CD4-positive, alpha-beta memory T cell (primary cell): ENCODE measurements around the gene PLGLB2. TPM values are rescaled to one million over a fixed set of nuclear protein-coding genes. Genes with fewer than 3 reads are reported as not detected.
"Not testable (repeated sequence)": the region's sequence is repeated elsewhere in the genome, so short reads cannot be mapped to it uniquely, and the experiment has no call there.

Source experiments
- CTCF ChIA-PET: fragments of 350-600 bp; sonication (Branson Sonifier 250); formaldehyde crosslinking; loops from one replicate; lab custom pipeline; 2021; ENCODE audit warnings: inconsistent platforms; ENCODE audit not compliant: partially characterized antibody; lab: Charles Lee
- POLR2A ChIA-PET: fragments of 350-600 bp; sonication (Branson Sonifier 250); formaldehyde crosslinking; loops from one replicate; lab custom pipeline; 2021; ENCODE audit not compliant: partially characterized antibody; lab: Charles Lee
- DNase-seq, 5 donors: peaks; one replicate each; pipeline versions ENCODE4 v3.0.0 to v3.0.0-alpha.2; 2020 to 2022; ENCODE audit warnings: mixed read lengths in 1 of 5
- H3K27ac ChIP-seq: one replicate; pipeline ENCODE4 v1.7.0; 2013; ENCODE audit warnings: low read depth, low read length
- H3K27me3 ChIP-seq: 2 replicates; pipeline ENCODE4 v1.7.0; 2013; ENCODE audit warnings: mild to moderate bottlenecking, low read length, moderate library complexity; ENCODE audit not compliant: insufficient read depth
- H3K36me3 ChIP-seq: 2 replicates; pipeline ENCODE4 v1.7.0; 2013; ENCODE audit warnings: mild to moderate bottlenecking, low read length, moderate library complexity; ENCODE audit not compliant: insufficient read depth
- H3K4me1 ChIP-seq: 2 replicates; pipeline ENCODE4 v1.7.0; 2013; ENCODE audit warnings: mild to moderate bottlenecking, low read length, moderate library complexity; ENCODE audit not compliant: insufficient read depth
- H3K4me3 ChIP-seq, 2 donors: one replicate each; pipeline ENCODE4 v1.7.0; 2013; ENCODE audit warnings: low read length in 2 of 2, mild to moderate bottlenecking in 1 of 2
- H3K9me3 ChIP-seq, 2 donors: one replicate each; pipeline ENCODE4 v1.7.0; 2013; ENCODE audit warnings: low read length in 2 of 2, control low read depth in 1 of 2; ENCODE audit not compliant: control insufficient read depth in 1 of 2
- H3K27ac Mint-ChIP-seq, 7 donors: one replicate each; pipeline ENCODE4 v1.8.0; 2020 to 2021; ENCODE audit warnings: mixed read lengths in 7 of 7, mild to moderate bottlenecking in 6 of 7, inconsistent platforms in 3 of 7, moderate library complexity in 3 of 7
- H3K27me3 Mint-ChIP-seq, 2 donors: one replicate each; pipeline ENCODE4 v1.8.0; 2020 to 2021; ENCODE audit warnings: mixed read lengths in 2 of 2
- H3K36me3 Mint-ChIP-seq, 2 donors: one replicate each; pipeline ENCODE4 v1.8.0; 2020 to 2021; ENCODE audit warnings: mixed read lengths in 2 of 2, inconsistent platforms in 1 of 2, mild to moderate bottlenecking in 1 of 2
- H3K4me1 Mint-ChIP-seq, 4 donors: one replicate each; pipeline ENCODE4 v1.8.0; 2020 to 2021; ENCODE audit warnings: mixed read lengths in 4 of 4, mild to moderate bottlenecking in 1 of 4
- H3K4me3 Mint-ChIP-seq, 8 donors: one replicate each; pipeline ENCODE4 v1.8.0; 2020 to 2021; ENCODE audit warnings: mixed read lengths in 8 of 8, mild to moderate bottlenecking in 7 of 8, moderate library complexity in 6 of 8, inconsistent platforms in 3 of 8
- H3K9me3 Mint-ChIP-seq, 8 donors: one replicate each; pipeline ENCODE4 v1.8.0; 2020 to 2021; ENCODE audit warnings: mixed read lengths in 8 of 8, mild to moderate bottlenecking in 5 of 8, inconsistent platforms in 3 of 8, moderate library complexity in 1 of 8
- intact Hi-C: fragments of 100-400 bp; cut with micrococcal nuclease; formaldehyde crosslinking; loops from one replicate; pipeline ENCODE4 v1.15.1; 2023
- polyA plus RNA-seq, 2 donors: library from polyadenylated mRNA; unstranded; fragments of 300-500 nt; fragmentation: Illumina TruSeq; gene quantifications; one replicate each; pipeline ENCODE4 v1.2.3, GENCODE V29; 2021
- total RNA-seq, 2 experiments: library from RNA; stranded (reverse); gene quantifications; one replicate each; pipeline ENCODE4 v1.2.3, GENCODE V29; 2021

PLGLB2 gene
- total RNA-seq (1 to 10 TPM; 3.3 to 6.9 TPM), polyA plus RNA-seq (under 1 TPM; 0.14 to 0.52 TPM)

DNA sequence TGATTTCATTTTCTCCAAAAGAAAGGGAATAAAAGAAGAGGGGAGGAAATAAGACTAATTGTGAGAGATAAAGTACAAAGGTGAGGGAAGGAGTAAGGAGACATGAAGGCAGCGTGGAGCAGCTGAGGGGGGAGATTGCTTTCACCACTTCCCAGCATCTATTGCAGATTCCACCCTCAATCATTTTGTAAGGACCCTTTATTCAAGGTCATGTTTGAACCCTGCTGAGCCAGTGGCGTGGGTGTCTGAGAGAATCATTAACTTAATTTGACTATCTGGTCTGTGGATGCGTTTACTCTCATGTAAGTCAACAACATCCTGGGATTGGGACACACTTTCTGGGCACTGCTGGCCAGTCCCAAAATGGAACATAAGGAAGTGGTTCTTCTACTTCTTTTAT lies at the start of gene PLGLB2:
Gene PLGLB2 (plus strand): TSS at position 297 of the 400 bp plus-strand sequence. CDS start 67 bp downstream, at position 364.
- H3K4me1 Mint-ChIP-seq, H3K27me3 ChIP-seq, H3K27me3 Mint-ChIP-seq, H3K27ac ChIP-seq, H3K9me3 ChIP-seq, CTCF ChIA-PET, H3K36me3 Mint-ChIP-seq, intact Hi-C loops, H3K4me1 ChIP-seq, H3K27ac Mint-ChIP-seq, POLR2A ChIA-PET, H3K36me3 ChIP-seq, H3K4me3 Mint-ChIP-seq, H3K9me3 Mint-ChIP-seq, H3K4me3 ChIP-seq, DNase-seq: not testable (repeated sequence)

DNA sequence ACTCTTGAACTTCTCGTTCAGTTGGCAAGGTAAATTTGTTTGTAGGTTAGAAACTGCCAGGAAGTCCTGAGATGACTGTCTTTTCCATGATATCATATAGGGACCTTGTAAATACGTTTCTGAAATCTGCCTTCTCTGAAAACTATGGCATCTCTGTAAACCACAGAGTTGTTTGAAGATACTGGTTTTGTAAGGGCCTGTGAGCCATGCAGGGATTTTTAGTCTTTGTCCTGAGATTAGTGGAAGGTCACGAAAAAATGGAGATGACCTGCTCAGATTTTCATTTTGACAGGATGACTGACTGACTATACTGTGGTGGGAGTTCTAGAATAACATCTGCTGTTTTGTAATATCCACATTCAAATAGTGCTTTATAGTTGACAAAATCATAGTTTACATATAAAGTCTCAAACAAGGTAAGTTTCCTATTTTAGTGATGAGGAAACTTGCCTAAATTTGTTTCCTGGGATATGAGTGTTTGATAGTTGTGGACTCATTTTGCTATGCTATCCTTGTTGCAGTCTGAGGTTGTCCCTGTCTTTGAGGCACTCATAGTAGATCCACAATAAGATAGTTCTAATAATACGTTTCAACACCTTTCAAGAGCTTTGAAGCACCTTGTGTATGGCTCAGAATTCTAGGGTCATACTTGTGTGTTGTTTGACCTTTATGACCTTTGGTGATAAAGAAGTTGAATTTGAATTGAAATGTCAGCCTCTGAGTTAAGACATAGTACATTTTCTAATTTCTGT lies 43.1 kb upstream of the PLGLB2 start:
- H3K36me3 ChIP-seq, H3K9me3 ChIP-seq, POLR2A ChIA-PET, H3K4me1 Mint-ChIP-seq, H3K27me3 Mint-ChIP-seq, H3K27ac ChIP-seq, DNase-seq, H3K4me1 ChIP-seq, intact Hi-C loops, H3K36me3 Mint-ChIP-seq, CTCF ChIA-PET, H3K27me3 ChIP-seq, H3K4me3 ChIP-seq, H3K9me3 Mint-ChIP-seq: not testable (repeated sequence)
- peak overlapping the region in 6 of 7 donors; percentile 62 to 85 (median 71) for H3K27ac Mint-ChIP-seq
- peak overlapping the region in 6 of 8 donors; percentile 4 to 82 (median 48) for H3K4me3 Mint-ChIP-seq

DNA sequence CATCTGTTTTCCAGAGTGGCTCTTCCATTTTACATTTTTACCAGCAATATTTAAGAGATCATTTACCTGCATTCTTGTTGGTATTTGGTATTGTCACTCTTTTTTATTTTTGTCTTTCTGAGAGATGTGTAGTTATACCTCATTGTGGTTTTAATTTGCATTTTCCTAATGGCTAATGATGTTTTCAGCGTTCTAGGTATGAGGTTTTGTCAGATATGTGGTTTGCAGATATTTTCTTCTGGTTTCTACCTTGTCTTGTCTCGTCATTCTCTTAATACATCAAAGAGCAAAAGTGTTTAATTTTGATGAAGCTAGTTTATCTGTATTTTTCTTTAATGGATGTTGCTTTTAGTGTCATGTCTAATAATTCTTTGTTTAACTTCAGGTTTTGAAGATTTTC lies 39.5 kb upstream of the PLGLB2 start:
- peak in 3 of 5 donors; percentile 4 to 14 (median 7) for DNase-seq
- H3K9me3 Mint-ChIP-seq, H3K27ac ChIP-seq, H3K36me3 Mint-ChIP-seq, H3K27me3 Mint-ChIP-seq, H3K4me3 Mint-ChIP-seq, H3K4me1 ChIP-seq, H3K27ac Mint-ChIP-seq, intact Hi-C loops, H3K36me3 ChIP-seq, H3K27me3 ChIP-seq, CTCF ChIA-PET, H3K4me3 ChIP-seq, POLR2A ChIA-PET, H3K4me1 Mint-ChIP-seq, H3K9me3 ChIP-seq: not testable (repeated sequence)

DNA sequence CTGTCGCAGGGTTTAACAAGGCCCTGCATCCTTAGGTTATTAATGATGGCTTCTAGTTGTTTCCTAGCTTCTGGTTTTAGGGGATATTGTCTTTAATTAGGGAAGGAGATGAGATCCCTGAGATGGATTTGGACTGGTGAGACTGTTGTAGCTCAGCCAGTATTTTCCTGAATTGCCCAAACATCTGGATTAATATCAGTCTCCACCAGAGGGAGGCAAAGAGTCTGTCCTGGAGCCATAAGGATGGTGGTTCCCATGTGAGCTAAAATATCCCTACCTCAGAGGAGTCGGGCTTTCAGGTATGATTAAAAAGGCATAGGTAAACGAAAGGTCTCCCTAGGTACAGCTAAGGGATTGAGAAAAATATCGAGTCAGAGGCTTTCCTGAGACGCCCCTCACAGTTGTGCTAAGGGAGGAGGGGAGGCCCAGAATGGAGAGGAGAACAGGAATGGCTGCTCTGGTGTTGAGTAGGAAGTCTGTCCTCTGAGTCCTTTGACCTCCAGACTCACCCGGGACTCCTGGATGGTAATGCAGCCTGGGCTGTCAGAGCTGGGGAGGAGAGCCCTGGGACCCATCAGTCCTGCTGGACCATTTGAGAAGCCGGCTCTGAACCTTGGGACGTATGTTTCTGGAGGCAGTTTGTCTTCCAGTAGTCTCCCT lies 19.8 kb upstream of the PLGLB2 start:
- H3K36me3 ChIP-seq, intact Hi-C loops, CTCF ChIA-PET, H3K27me3 Mint-ChIP-seq, H3K4me3 Mint-ChIP-seq, H3K9me3 Mint-ChIP-seq, H3K36me3 Mint-ChIP-seq, H3K4me3 ChIP-seq, H3K4me1 Mint-ChIP-seq, H3K9me3 ChIP-seq, H3K4me1 ChIP-seq, DNase-seq, H3K27me3 ChIP-seq, H3K27ac Mint-ChIP-seq, POLR2A ChIA-PET, H3K27ac ChIP-seq: not testable (repeated sequence)

DNA sequence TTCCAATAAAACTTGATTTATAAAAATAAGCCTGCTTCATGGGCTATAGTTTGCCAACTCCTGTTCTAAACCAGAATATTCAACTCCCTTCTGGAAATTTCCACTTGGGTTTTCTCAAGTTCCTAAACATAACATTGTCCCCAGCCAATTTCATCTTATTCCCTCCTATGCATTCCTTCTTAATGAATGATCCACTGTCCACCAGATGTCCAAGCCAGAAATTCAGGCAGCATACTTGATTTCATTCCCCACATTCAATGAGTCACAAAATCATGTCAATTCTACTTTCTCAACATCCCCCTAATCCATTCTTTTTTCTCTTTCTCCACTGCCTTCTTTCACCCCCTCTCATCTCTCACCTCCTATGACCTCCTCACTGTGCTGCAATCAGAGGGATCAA lies 7.0 kb upstream of the PLGLB2 start:
- CTCF ChIA-PET, H3K4me1 Mint-ChIP-seq, H3K27ac Mint-ChIP-seq, H3K36me3 Mint-ChIP-seq, DNase-seq, H3K4me3 Mint-ChIP-seq, H3K27ac ChIP-seq, H3K4me1 ChIP-seq, H3K9me3 Mint-ChIP-seq, H3K9me3 ChIP-seq, intact Hi-C loops, POLR2A ChIA-PET, H3K27me3 ChIP-seq, H3K36me3 ChIP-seq, H3K27me3 Mint-ChIP-seq, H3K4me3 ChIP-seq: not testable (repeated sequence)

DNA sequence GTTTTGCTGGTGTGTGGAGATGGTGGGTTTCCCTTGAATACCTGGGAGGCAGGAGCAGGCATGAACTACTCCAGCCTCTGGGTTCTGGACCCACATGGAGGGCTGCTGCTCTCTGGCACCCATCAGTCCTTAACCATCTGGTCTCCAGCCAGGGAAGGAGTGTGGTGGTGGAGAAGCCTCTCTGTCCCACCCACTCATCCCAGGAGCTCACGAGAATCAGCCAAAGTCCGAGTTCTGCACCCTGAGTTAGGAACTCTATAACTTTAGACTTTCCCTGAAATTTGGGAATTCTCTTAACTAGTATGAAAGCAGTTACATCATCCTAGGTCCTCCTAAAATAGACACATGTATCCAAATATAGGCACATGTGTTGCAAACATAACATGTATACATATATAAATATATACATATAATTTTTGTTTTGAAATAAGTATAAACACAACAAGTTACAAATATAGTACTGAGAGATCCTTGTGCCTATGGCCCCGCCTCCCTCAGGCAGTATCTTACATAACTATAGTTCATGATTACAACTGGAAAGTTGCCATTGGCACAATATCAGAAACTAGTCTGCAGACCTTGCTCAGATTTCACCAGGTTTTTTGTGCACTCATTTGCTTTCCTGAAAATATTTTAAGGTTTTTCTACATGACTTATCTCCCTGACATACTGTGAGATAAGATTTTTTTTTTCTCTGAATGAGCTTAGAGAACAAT lies 5.3 kb upstream of the PLGLB2 start:
- H3K9me3 Mint-ChIP-seq, H3K4me3 ChIP-seq, H3K27me3 ChIP-seq, H3K9me3 ChIP-seq, H3K27ac ChIP-seq, DNase-seq, H3K36me3 ChIP-seq, H3K36me3 Mint-ChIP-seq, H3K27me3 Mint-ChIP-seq, CTCF ChIA-PET, H3K4me1 ChIP-seq, H3K4me1 Mint-ChIP-seq, H3K4me3 Mint-ChIP-seq, H3K27ac Mint-ChIP-seq, intact Hi-C loops, POLR2A ChIA-PET: not testable (repeated sequence)

DNA sequence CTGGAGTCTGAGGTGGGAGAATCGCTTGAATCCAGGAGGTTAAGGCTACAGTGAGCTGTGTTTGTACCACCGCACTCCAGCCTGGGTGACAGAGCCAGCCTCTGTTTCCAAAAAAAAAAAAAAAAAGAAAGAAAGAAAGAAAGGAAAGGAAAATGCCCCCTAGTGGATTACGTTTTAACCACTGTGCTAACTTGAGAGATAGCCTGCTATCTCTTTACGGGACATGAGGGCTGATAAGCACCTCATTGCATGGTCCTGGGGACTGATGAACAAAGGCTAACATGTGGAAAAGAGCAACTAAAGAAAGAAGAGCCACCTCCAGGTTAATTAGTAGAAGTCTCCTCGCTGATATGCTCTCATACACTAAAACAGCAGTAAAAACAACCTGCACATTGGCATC lies 4.2 kb upstream of the PLGLB2 start:
- H3K27ac Mint-ChIP-seq, H3K27me3 Mint-ChIP-seq, H3K4me3 ChIP-seq, H3K9me3 Mint-ChIP-seq, H3K4me1 ChIP-seq, H3K4me1 Mint-ChIP-seq, H3K27me3 ChIP-seq, H3K27ac ChIP-seq, POLR2A ChIA-PET, DNase-seq, intact Hi-C loops, H3K36me3 ChIP-seq, H3K36me3 Mint-ChIP-seq, CTCF ChIA-PET, H3K9me3 ChIP-seq, H3K4me3 Mint-ChIP-seq: not testable (repeated sequence)
